K562 treated with DMSO at 1 percent for 12 hours (cell line): ENCODE measurements around the gene MYO1E. TPM values are rescaled to one million over a fixed set of nuclear protein-coding genes. Genes with fewer than 3 reads are reported as not detected.

Source experiments
- total RNA-seq: library from RNA; unstranded; fragments of 300-600 nt; gene quantifications from 2 replicates; pipeline ENCODE4 v1.2.3, GENCODE V29; 2022; ENCODE audit not compliant: insufficient read depth

The MYO1E gene
- 0.12 TPM in 1 of 2 replicates, not detected in the other for total RNA-seq

GRCh38 chr15:59372352-59373211 is at the start of gene MYO1E:
TSS of gene MYO1E (minus strand) at chr15:59372871. CDS start at chr15:59372500, 371 bp downstream.

DNA sequence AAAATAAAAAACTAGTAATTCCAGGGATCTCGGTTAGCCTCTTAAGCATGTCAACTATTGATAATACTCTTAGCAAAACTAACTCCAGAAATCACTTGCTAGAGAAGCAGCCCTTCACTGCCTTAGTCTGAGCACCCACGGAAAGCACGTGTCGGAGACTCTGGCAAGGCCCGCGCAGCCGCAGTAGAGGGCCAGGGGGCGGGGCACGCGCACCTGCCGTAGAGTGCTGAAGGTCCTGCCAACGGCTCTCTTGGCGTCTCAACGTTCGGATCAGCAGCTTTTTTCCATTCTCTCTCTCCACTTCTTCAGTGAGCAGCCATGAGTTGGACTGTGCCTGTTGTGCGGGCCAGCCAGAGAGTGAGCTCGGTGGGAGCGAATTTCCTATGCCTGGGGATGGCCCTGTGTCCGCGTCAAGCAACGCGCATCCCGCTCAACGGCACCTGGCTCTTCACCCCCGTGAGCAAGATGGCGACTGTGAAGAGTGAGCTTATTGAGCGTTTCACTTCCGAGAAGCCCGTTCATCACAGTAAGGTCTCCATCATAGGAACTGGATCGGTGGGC is 166.0 kb downstream of the MYO1E start, which contains the start of gene LDHAL6B:
LDHAL6B (plus strand) TSS at position 221 of the 561 bp plus-strand sequence; CDS start at position 319, 98 bp downstream.

GRCh38 chr15:59104912-59105732 is 267.5 kb downstream of the MYO1E start, which contains the start of gene CCNB2:
TSS of gene CCNB2 (plus strand) at chr15:59105146. CDS start at chr15:59105269, 123 bp downstream.

Other genes with a start within 250 kb of the MYO1E start
- not detected in 2 replicates for gene LDHAL6B, start 166.0 kb downstream of the MYO1E start, total RNA-seq
- gene FAM81A, start 65.3 kb upstream of the MYO1E start, total RNA-seq, result not detected in 2 replicates
- not detected in 2 replicates for gene GCNT3, start 238.9 kb upstream of the MYO1E start, total RNA-seq